Colonic mucosa (tissue), 4 donors: Measurements from ENCODE around the gene OPCML. TPM values are rescaled to one million over a fixed set of nuclear protein-coding genes. Genes with fewer than 3 reads are reported as not detected.

Experiments
- DNase-seq: peaks from one replicate; pipeline ENCODE4 v3.0.0-alpha.2; 2020
- H3K27ac ChIP-seq: fragments of 200-600 bp; one replicate; pipeline ENCODE4 v1.8.0; 2021
- H3K27me3 ChIP-seq: fragments of 200-600 bp; one replicate; pipeline ENCODE4 v1.8.0; 2021
- H3K36me3 ChIP-seq: fragments of 200-600 bp; one replicate; pipeline ENCODE4 v1.8.0; 2021
- H3K4me1 ChIP-seq: fragments of 200-600 bp; one replicate; pipeline ENCODE4 v1.8.0; 2021; ENCODE audit warnings: mild to moderate bottlenecking
- H3K4me3 ChIP-seq: fragments of 200-600 bp; one replicate; pipeline ENCODE4 v1.8.0; 2021
- H3K9ac ChIP-seq, 2 donors: one replicate each; pipeline ENCODE4 v1.7.0; 2013; ENCODE audit warnings: control low read depth in 2 of 2, low read depth in 2 of 2, low read length in 2 of 2
- H3K9me3 ChIP-seq: fragments of 200-600 bp; one replicate; pipeline ENCODE4 v1.8.0; 2021
- CTCF ChIP-seq: fragments of 200-600 bp; IDR thresholded peaks from one replicate; pipeline ENCODE4 v1.8.0; 2022; ENCODE audit warnings: antibody characterized with exemption, mild to moderate bottlenecking
- intact Hi-C: fragments of 100-400 bp; cut with DNase I; formaldehyde crosslinking; loops from one replicate; pipeline ENCODE4 v1.14.1; 2022
- total RNA-seq, 2 donors: library from RNA; stranded (reverse); fragmentation: NEBNext Ultra II Directional in 1 of 2; extraction: Animal tissue kit (Norgen Biotek cat#: 25700) in 1 of 2; gene quantifications; one replicate each; pipeline ENCODE4 v1.2.1, GENCODE V29; 2021
- donor health status: healthy.
- donor health status: DM: no; HTN: no; CAD: no.
- donor health status: DM: no; HTN: no; CAD: no.

Gene OPCML
- total RNA-seq, 2 donors from 2014 or later = 0.08 TPM; not detected in 1

DNA sequence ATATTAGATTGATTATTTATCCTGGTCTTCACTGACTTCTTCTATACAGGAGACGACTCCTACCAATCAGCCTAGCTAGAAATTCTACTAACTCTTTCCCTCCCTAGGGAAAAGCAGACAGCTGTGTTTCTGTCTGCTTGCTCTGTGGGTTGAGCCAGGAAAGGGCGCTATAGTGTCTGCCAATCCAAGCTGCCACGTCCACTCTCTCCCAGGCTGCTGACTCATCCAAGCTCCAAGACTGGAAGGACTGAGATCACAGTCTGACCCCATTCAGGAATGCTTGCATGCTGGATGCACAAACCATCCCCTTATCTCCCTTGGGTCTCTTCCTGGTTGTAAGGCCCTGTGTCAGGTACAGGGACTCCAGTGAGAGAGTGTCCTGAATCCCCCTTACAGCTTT, 955.6 kb downstream of the OPCML start:
- no peaks in the 10 kb centered on the region for H3K4me1 ChIP-seq
- intact Hi-C loops = no loop called here
- no peak overlapping the region for H3K9ac ChIP-seq
- no peaks in the 10 kb centered on the region for H3K9me3 ChIP-seq
- no peak overlapping the region for H3K27ac ChIP-seq
- H3K36me3 ChIP-seq = no peaks in the 10 kb centered on the region
- no peak for TF ChIP-seq CTCF
- H3K27me3 ChIP-seq = no peaks in the 10 kb centered on the region
- no peak overlapping the region for H3K4me3 ChIP-seq
- no peak for DNase-seq

- TF ChIP-seq CTCF = no peak
- Histone ChIP-seq H3K4me3 (no peak overlapping the region), H3K36me3 (no peaks in the 10 kb centered on the region), H3K27ac (no peak overlapping the region), H3K27me3 (no peaks in the 10 kb centered on the region), H3K4me1 (no peaks in the 10 kb centered on the region), H3K9ac (no peak overlapping the region), H3K9me3 (no peaks in the 10 kb centered on the region)
- intact Hi-C loops = no loop called here
- DNase-seq = no peak
Observed at GRCh38 chr11:132564091-132564885, 968.0 kb downstream of the OPCML start.

GRCh38 chr11:132563050-132563449, 969.3 kb downstream of the OPCML start:
- TF ChIP-seq CTCF = no peak
- intact Hi-C loops = no loop called here
- Histone ChIP-seq H3K9ac (no peak overlapping the region), H3K9me3 (no peaks in the 10 kb centered on the region), H3K27ac (no peak overlapping the region), H3K4me3 (no peak overlapping the region), H3K4me1 (no peaks in the 10 kb centered on the region), H3K36me3 (no peaks in the 10 kb centered on the region), H3K27me3 (no peaks in the 10 kb centered on the region)
- no peak for DNase-seq

- no peaks in the 10 kb centered on the region for H3K4me1 ChIP-seq
- no peaks in the 10 kb centered on the region for H3K36me3 ChIP-seq
- intact Hi-C loops = no loop called here
- no peak for TF ChIP-seq CTCF
- DNase-seq = no peak
- H3K27ac ChIP-seq = no peak overlapping the region
- H3K9me3 ChIP-seq = no peaks in the 10 kb centered on the region
- H3K27me3 ChIP-seq = no peaks in the 10 kb centered on the region
- no peak overlapping the region for H3K4me3 ChIP-seq
- no peak overlapping the region for H3K9ac ChIP-seq
Observed at GRCh38 chr11:132561937-132562336, 970.4 kb downstream of the OPCML start.

DNA sequence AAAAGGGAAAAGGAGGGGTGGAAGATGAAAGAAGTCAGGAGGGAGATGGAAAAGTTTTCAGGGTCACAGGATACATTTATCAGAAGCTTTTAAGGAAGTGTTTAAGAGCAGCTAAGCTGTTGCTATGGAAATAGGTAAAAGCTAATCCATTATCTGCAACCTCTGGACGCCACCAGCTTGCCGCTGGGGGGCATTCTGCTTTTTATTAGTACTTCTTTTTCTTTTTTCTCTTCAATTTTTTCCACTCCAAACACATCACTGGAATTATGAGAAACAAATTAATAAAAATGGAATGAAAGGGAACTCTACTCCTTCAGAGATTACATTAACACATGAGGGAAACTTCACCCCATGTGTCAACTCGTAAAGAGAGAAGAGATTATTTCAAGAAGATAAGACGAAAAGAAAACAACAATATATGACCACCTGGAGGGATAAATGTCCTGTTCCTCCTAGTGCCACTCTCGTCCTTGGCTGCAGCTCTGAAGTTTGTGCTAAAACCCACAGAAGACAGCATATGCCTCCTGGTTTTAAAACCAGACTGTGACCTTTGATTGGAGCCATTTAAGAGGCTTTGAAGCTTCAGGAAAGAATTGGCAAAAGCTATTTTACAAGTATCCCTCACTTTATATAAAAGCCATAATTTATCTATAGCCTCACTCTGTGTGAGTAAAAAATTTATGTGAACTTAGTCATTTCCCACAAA, 972.8 kb downstream of the OPCML start:
- intact Hi-C loops = no loop called here
- Histone ChIP-seq H3K36me3 (no peaks in the 10 kb centered on the region), H3K27ac (no peak overlapping the region), H3K27me3 (no peaks in the 10 kb centered on the region), H3K9ac (no peak overlapping the region), H3K9me3 (no peaks in the 10 kb centered on the region), H3K4me1 (no peaks in the 10 kb centered on the region), H3K4me3 (no peak overlapping the region)
- DNase-seq = no peak
- TF ChIP-seq CTCF = no peak
